Spleen (tissue), 11 donors: ENCODE data around the gene PKD1. TPM values are rescaled to one million over a fixed set of nuclear protein-coding genes. Genes with fewer than 3 reads are reported as not detected.

Experiments used
- DNase-seq: peaks from one replicate; pipeline ENCODE4 v3.0.0-alpha.2; 2020
- H3K27ac ChIP-seq, 8 donors: fragments of 200-600 bp; sonication (generic) in 7 of 8; 1 replicate in 4 of 8; 2 replicates in 4 of 8; pipeline versions ENCODE4 v1.5.0 to v1.8.0; 2016 to 2021; ENCODE audit warnings: inconsistent platforms in 4 of 8, mild to moderate bottlenecking in 4 of 8, moderate library complexity in 1 of 8
- H3K27me3 ChIP-seq, 7 donors: fragments of 200-600 bp; sonication (generic) in 6 of 7; replicated peaks in 1 of 7; 1 replicate in 4 of 7; 2 replicates in 3 of 7; pipeline versions ENCODE4 v1.5.0 to v1.8.0; 2016 to 2021; ENCODE audit warnings: inconsistent platforms in 3 of 7, mild to moderate bottlenecking in 1 of 7
- H3K36me3 ChIP-seq, 6 donors: fragments of 200-600 bp; sonication (generic) in 5 of 6; 1 replicate in 4 of 6; 2 replicates in 2 of 6; pipeline versions ENCODE4 v1.5.0 to v1.8.0; 2016 to 2021; ENCODE audit warnings: inconsistent platforms in 2 of 6
- H3K4me1 ChIP-seq, 6 donors: fragments of 200-600 bp; sonication (generic) in 5 of 6; 1 replicate in 3 of 6; 2 replicates in 3 of 6; pipeline versions ENCODE4 v1.5.0 to v1.8.0; 2016 to 2021; ENCODE audit warnings: inconsistent platforms in 3 of 6
- H3K4me3 ChIP-seq, 8 donors: fragments of 200-600 bp; sonication (generic) in 7 of 8; 1 replicate in 4 of 8; 2 replicates in 4 of 8; pipeline versions ENCODE4 v1.5.0 to v1.8.0; 2016 to 2021; ENCODE audit warnings: inconsistent platforms in 4 of 8, mild to moderate bottlenecking in 4 of 8, moderate library complexity in 2 of 8
- H3K9me3 ChIP-seq, 8 donors: fragments of 200-600 bp; sonication (generic) in 7 of 8; 1 replicate in 4 of 8; 2 replicates in 4 of 8; pipeline versions ENCODE4 v1.5.0 to v1.8.0; 2016 to 2021; ENCODE audit warnings: inconsistent platforms in 4 of 8
- CTCF ChIP-seq, 11 experiments: fragments of 200-600 bp in 7 of 11; fragments of 450-650 bp in 4 of 11; sonication (generic) in 4 of 11; IDR thresholded peaks in 8 of 11; conservative IDR thresholded peaks in 3 of 11; 1 replicate in 7 of 11; 2 replicates in 4 of 11; pipeline versions ENCODE4 v1.4.0 to v1.8.0; 2016 to 2021; ENCODE audit warnings: antibody characterized with exemption in 11 of 11, inconsistent platforms in 4 of 11, mild to moderate bottlenecking in 1 of 11
- POLR2A ChIP-seq, 3 donors: fragments of 450-650 bp; IDR thresholded peaks; one replicate each; pipeline ENCODE4 v1.5.1; 2017; ENCODE audit warnings: antibody characterized with exemption in 3 of 3, mild to moderate bottlenecking in 1 of 3
- POLR2AphosphoS5 ChIP-seq, 3 donors: sonication (generic); formaldehyde crosslinking; IDR thresholded peaks; one replicate each; pipeline ENCODE4 v1.5.1; 2017; ENCODE audit warnings: antibody characterized with exemption in 3 of 3
- WGBS, 5 donors: extraction: QIAGEN DNeasy Blood & Tissue Kit in 3 of 5; methylation state at CpG; one replicate each; pipeline versions ENCODE4 v1.1.5 to v1.1.7; 2013 to 2018; 5-methylcytosine and 5-hydroxymethylcytosine counted together
- intact Hi-C: fragments of 100-400 bp; cut with DNase I; formaldehyde crosslinking; loops from one replicate; pipeline ENCODE4 v1.15.0; 2023; ENCODE audit warnings: low total_unique reads
- polyA plus RNA-seq, 3 donors: library from polyadenylated mRNA; stranded (reverse); fragments of 200-250 nt; gene quantifications; one replicate each; pipeline ENCODE4 v1.2.1, GENCODE V29; 2013
- total RNA-seq, 7 donors: library from RNA; depleted of rRNA in 3 of 7; stranded (reverse); fragments of >200 nt in 3 of 7; fragmentation: NEBNext Ultra II Directional in 4 of 7; extraction: Animal tissue kit (Norgen Biotek cat#: 25700) in 4 of 7; gene quantifications; one replicate each; pipeline versions ENCODE4 v1.1.0 to v1.2.1, GENCODE V29; 2016 to 2021
- donor health status: healthy with polysubstance abuse.
- donor health status: DM: no; HTN: no; CAD: no; lungs with moderate emphysema.
- donor health status: DM: no; HTN: no; CAD: no.
- donor health status: Bipolar disorder and iron deficiency.
- donor health status: healthy.
- donor health status: DM: no; HTN: no; CAD: no.
- donor health status: DM: yes; HTN: yes; CAD: no.

Gene PKD1
- total and polyA plus RNA-seq, 10 donors = 14.0 to 124 (median 79.8) TPM

GRCh38 chr16:2155091-2155950, 19.6 kb upstream of the PKD1 start, which contains the start of gene TRAF7:
Gene TRAF7, plus strand, starts transcription at chr16:2155782. Its CDS starts 8,139 bp downstream, at chr16:2163921.
- H3K36me3 ChIP-seq = peaks cover 0 to 45% (median 9%) of the 10 kb centered on the region in 6 donors
- DNase-seq = peak; percentile 99
- intact Hi-C loops = no loop called here
- peak within 1 kb of the TSS; percentile 55 to 95 (median 88) for H3K27ac ChIP-seq
- no peaks in the 10 kb centered on the region for H3K9me3 ChIP-seq
- peak within 1 kb of the TSS; percentile 66 to 91 (median 84) for H3K4me3 ChIP-seq
- WGBS, 5 donors = 0 to 1% (median 0%) methylated on average over 34 to 94 of the region's 94 CpGs
- TF ChIP-seq POLR2AphosphoS5 (IDR thresholded peaks at IDR 0.05) (peak; percentile 100), CTCF (IDR thresholded peaks at IDR 0.05 in 8 of 11, conservative IDR thresholded peaks at IDR 0.05 in 3 of 11) (peak in 5 of 11 experiments; percentile 14 to 63 (median 43)), POLR2A (IDR thresholded peaks at IDR 0.05) (peak; percentile 96 to 98 (median 98))
- H3K4me1 ChIP-seq = peaks cover 50 to 92% (median 87%) of the 10 kb centered on the region in 6 donors
- no peaks in the 10 kb centered on the region for H3K27me3 ChIP-seq

GRCh38 chr16:2154533-2155090, 18.9 kb upstream of the PKD1 start:
- DNase-seq = no peak
- peaks cover 0 to 45% (median 9%) of the 10 kb centered on the region in 6 donors for H3K36me3 ChIP-seq
- peaks cover 0 to 3% (median 0%) of the 10 kb centered on the region in 7 donors for H3K27me3 ChIP-seq
- TF ChIP-seq POLR2AphosphoS5 (IDR thresholded peaks at IDR 0.05) = no peak
- no peak for TF ChIP-seq POLR2A (IDR thresholded peaks at IDR 0.05)
- TF ChIP-seq CTCF (IDR thresholded peaks at IDR 0.05 in 8 of 11, conservative IDR thresholded peaks at IDR 0.05 in 3 of 11) = no peak
- peaks cover 44 to 92% (median 88%) of the 10 kb centered on the region in 6 donors for H3K4me1 ChIP-seq
- peak overlapping the region; percentile 55 to 95 (median 88) for H3K27ac ChIP-seq
- peak overlapping the region; percentile 55 to 91 (median 84) for H3K4me3 ChIP-seq
- H3K9me3 ChIP-seq = no peaks in the 10 kb centered on the region
- 1 to 3% (median 3%) methylated on average over 21 to 23 of the region's 23 CpGs for WGBS, 5 donors
- intact Hi-C loops = loop anchor here (5.0 kb wide), 1 partner anchor 127 kb away; the partner anchor contains the start of gene NHERF2

GRCh38 chr16:2152695-2153506, 17.2 kb upstream of the PKD1 start:
- peaks cover 55 to 91% (median 88%) of the 10 kb centered on the region in 6 donors for H3K4me1 ChIP-seq
- H3K9me3 ChIP-seq = no peaks in the 10 kb centered on the region
- H3K27ac ChIP-seq = peak overlapping the region; percentile 31 to 95 (median 88)
- peaks cover 0 to 18% (median 0%) of the 10 kb centered on the region in 7 donors for H3K27me3 ChIP-seq
- DNase-seq = peak; percentile 83
- intact Hi-C loops = loop anchor here (5.0 kb wide), 1 partner anchor 126 kb away; the partner anchor contains the start of gene NHERF2
- H3K36me3 ChIP-seq = peaks cover 0 to 39% (median 9%) of the 10 kb centered on the region in 6 donors
- TF ChIP-seq POLR2A (IDR thresholded peaks at IDR 0.05) (no peak), POLR2AphosphoS5 (IDR thresholded peaks at IDR 0.05) (peak; percentile 26 to 65 (median 32))
- whole genome bisulfite sequencing, 5 donors = 37 to 54% (median 46%) methylated on average over 9 to 25 of the region's 25 CpGs
- H3K4me3 ChIP-seq = peak overlapping the region; percentile 34 to 91 (median 84)
